Measurements from ENCODE around the gene TTLL9.

The TTLL9 gene

GRCh38 chr20:31962761-31963160 lies 92.3 kb downstream of the TTLL9 start:
- Mint-ChIP-seq H3K9me3 (no peaks in the 10 kb centered on the region), H3K27me3 (ENCODE audit: low read depth) (peaks cover 64% of the 10 kb centered on the region), H3K36me3 (ENCODE audit: low read depth) (no peaks in the 10 kb centered on the region), H3K27ac (no peak overlapping the region), H3K4me1 (peaks cover 11% of the 10 kb centered on the region), H3K4me3 (no peak overlapping the region)
- TF ChIP-seq CTCF (IDR thresholded peaks at IDR 0.05; ENCODE audit: unreplicated experiment in 3 of 3), result no peak

GRCh38 chr20:31963889-31964288 lies 93.5 kb downstream of the TTLL9 start:
- Mint-ChIP-seq H3K27ac (no peak overlapping the region), H3K4me3 (no peak overlapping the region), H3K4me1 (peaks cover 16% of the 10 kb centered on the region), H3K36me3 (ENCODE audit: low read depth) (no peaks in the 10 kb centered on the region), H3K9me3 (no peaks in the 10 kb centered on the region), H3K27me3 (ENCODE audit: low read depth) (peaks cover 72% of the 10 kb centered on the region)
- TF ChIP-seq CTCF (IDR thresholded peaks at IDR 0.05; ENCODE audit: unreplicated experiment in 3 of 3), result no peak

- peaks cover 13% of the 10 kb centered on the region for H3K4me1 Mint-ChIP-seq
- H3K9me3 Mint-ChIP-seq, result no peaks in the 10 kb centered on the region
- H3K36me3 Mint-ChIP-seq (ENCODE audit: low read depth), result no peaks in the 10 kb centered on the region
- H3K4me3 Mint-ChIP-seq, result peak overlapping the region; percentile 75 to 79 (median 78)
- H3K27me3 Mint-ChIP-seq (ENCODE audit: low read depth), result peaks cover 82% of the 10 kb centered on the region
- no peak overlapping the region for H3K27ac Mint-ChIP-seq
- no peak for TF ChIP-seq CTCF (IDR thresholded peaks at IDR 0.05; ENCODE audit: unreplicated experiment in 3 of 3)
These were observed 96.7 kb downstream of the TTLL9 start for GRCh38 chr20:31966991-31967655.

- no peaks in the 10 kb centered on the region for H3K36me3 Mint-ChIP-seq (ENCODE audit: low read depth)
- no peaks in the 10 kb centered on the region for H3K9me3 Mint-ChIP-seq
- peak within 1 kb of the TSS; percentile 85 to 89 (median 86) for H3K4me3 Mint-ChIP-seq
- H3K4me1 Mint-ChIP-seq, result peaks cover 10% of the 10 kb centered on the region
- no peak within 1 kb of the TSS for H3K27ac Mint-ChIP-seq
- peaks cover 76% of the 10 kb centered on the region for H3K27me3 Mint-ChIP-seq (ENCODE audit: low read depth)
- no peak for TF ChIP-seq CTCF (IDR thresholded peaks at IDR 0.05; ENCODE audit: unreplicated experiment in 3 of 3)
These were observed 97.4 kb downstream of the TTLL9 start, which contains the start of gene XKR7 for GRCh38 chr20:31967830-31968249. XKR7 (plus strand) TSS chr20:31968151; CDS start chr20:31968176, 25 bp downstream.

GRCh38 chr20:31968291-31969126 lies 98.1 kb downstream of the TTLL9 start:
- Mint-ChIP-seq H3K4me3 (peak overlapping the region; percentile 85 to 89 (median 86)), H3K27me3 (ENCODE audit: low read depth) (peaks cover 79% of the 10 kb centered on the region), H3K36me3 (ENCODE audit: low read depth) (no peaks in the 10 kb centered on the region), H3K4me1 (peaks cover 8% of the 10 kb centered on the region), H3K9me3 (no peaks in the 10 kb centered on the region), H3K27ac (no peak overlapping the region)
- TF ChIP-seq CTCF (IDR thresholded peaks at IDR 0.05; ENCODE audit: unreplicated experiment in 3 of 3), result no peak
